HCT116 (cell line): ENCODE results near the gene CRADD. TPM values are rescaled to one million over a fixed set of nuclear protein-coding genes. Genes with fewer than 3 reads are reported as not detected.
"Not testable (repeated sequence)": the region's sequence is repeated elsewhere in the genome, so short reads cannot be mapped to it uniquely, and the experiment has no call there.

Source experiments
- ATAC-seq: fragments of 200-7000 bp; cut with Tn5 transposase; 2 replicates; pipeline ENCODE4 v1.9.1; 2020; ENCODE audit warnings: mild to moderate bottlenecking, moderate library complexity
- BruUV-seq: library from RNA; stranded (reverse); fragments of 400-500 nt; replicated peaks from 2 replicates; lab custom pipeline; 2021; lab: Mats Ljungman, UMichigan
- CTCF ChIA-PET: fragments of 300-600 bp; sonication (Branson Sonifier 250); formaldehyde crosslinking; loops from one replicate; lab custom pipeline; 2021; ENCODE audit warnings: antibody characterized with exemption; lab: Charles Lee
- POLR2A ChIA-PET: fragments of 300-600, 350-600 bp; sonication (Branson Sonifier 250); formaldehyde crosslinking; loops from one replicate; lab custom pipeline; 2021; ENCODE audit warnings: antibody characterized with exemption; lab: Charles Lee
- RAD21 ChIA-PET, 2 experiments: fragments of 300-600 bp; sonication (Branson Sonifier 250); formaldehyde crosslinking; loops; one replicate each; lab custom pipeline; 2023; ENCODE audit warnings: low total read pairs in 2 of 2; ENCODE audit not compliant: uncharacterized antibody in 2 of 2, unreplicated experiment in 2 of 2, low non-redundant PET in 1 of 2; lab: Charles Lee
- DNase-seq: peaks from one replicate; pipeline ENCODE4 v3.0.0-alpha.2; 2010; ENCODE audit warnings: low read depth, low spot score
- H2AFZ ChIP-seq: fragments of 200-600 bp; shearing (Covaris generic), sonication (generic); 2 replicates; pipeline ENCODE4 v1.6.1; 2017; ENCODE audit warnings: low read depth, mixed run types, mixed read lengths, antibody characterized with exemption, low read length; ENCODE audit not compliant: poor library complexity, severe bottlenecking
- H3K27ac ChIP-seq: 2 replicates; pipeline ENCODE4 v1.5.1; 2012; ENCODE audit warnings: low read depth, low read length
- H3K27me3 ChIP-seq: fragments of 200-600 bp; sonication (generic); 2 replicates; pipeline ENCODE4 v1.6.1; 2016; ENCODE audit warnings: mixed run types, low read length, mixed read lengths; ENCODE audit not compliant: insufficient read depth
- H3K36me3 ChIP-seq, 2 experiments: fragments of 200-500 bp in 1 of 2; fragments of 200-600 bp in 1 of 2; sonication (Bioruptor generic) in 1 of 2; sonication (generic) in 1 of 2; 2 replicates each; pipeline versions ENCODE4 v1.5.1 to v1.6.1; 2014 to 2016; ENCODE audit warnings: low read length in 2 of 2, inconsistent platforms in 1 of 2, mixed read lengths in 1 of 2, mixed run types in 1 of 2; ENCODE audit not compliant: insufficient read depth in 2 of 2, control insufficient read depth in 1 of 2
- H3K4me1 ChIP-seq, 2 experiments: fragments of 200-600 bp in 1 of 2; sonication (generic) in 1 of 2; 2 replicates each; pipeline versions ENCODE4 v1.5.1 to v1.6.1; 2012 to 2017; ENCODE audit warnings: low read length in 2 of 2, inconsistent platforms in 1 of 2, mild to moderate bottlenecking in 1 of 2, mixed read lengths in 1 of 2, mixed run types in 1 of 2, moderate library complexity in 1 of 2; ENCODE audit not compliant: insufficient read depth in 2 of 2, control insufficient read depth in 1 of 2
- H3K4me2 ChIP-seq: fragments of 200-600 bp; sonication (generic); 2 replicates; pipeline ENCODE4 v1.6.1; 2017; ENCODE audit warnings: mixed run types, low read length, mixed read lengths
- H3K4me3 ChIP-seq, 2 experiments: fragments of 200-600 bp in 1 of 2; sonication (generic) in 1 of 2; replicated peaks in 1 of 2; 2 replicates each; pipeline ENCODE4 v1.5.1; 2011 to 2016; ENCODE audit warnings: low read length in 2 of 2, control low read depth in 1 of 2, low read depth in 1 of 2, mild to moderate bottlenecking in 1 of 2, mixed read lengths in 1 of 2, mixed run types in 1 of 2
- H3K79me2 ChIP-seq: fragments of 200-600 bp; sonication (generic); 2 replicates; pipeline ENCODE4 v1.6.1; 2017; ENCODE audit warnings: mild to moderate bottlenecking, mixed run types, low read length, moderate library complexity, mixed read lengths; ENCODE audit not compliant: insufficient read depth
- H3K9ac ChIP-seq: fragments of 200-600 bp; sonication (generic); 2 replicates; pipeline ENCODE4 v1.6.1; 2016; ENCODE audit warnings: low read length, mixed read lengths
- H3K9me2 ChIP-seq: fragments of 200-600 bp; sonication (generic), shearing (Covaris generic); 2 replicates; pipeline ENCODE4 v1.6.1; 2017; ENCODE audit warnings: mixed run types, mild to moderate bottlenecking, moderate library complexity; ENCODE audit not compliant: insufficient read depth
- H3K9me3 ChIP-seq, 2 experiments: fragments of 200-500 bp in 1 of 2; fragments of 200-600 bp in 1 of 2; sonication (Bioruptor generic) in 1 of 2; sonication (generic) in 1 of 2; 2 replicates each; pipeline ENCODE4 v1.6.1; 2014 to 2017; ENCODE audit warnings: low read length in 2 of 2, mixed read lengths in 2 of 2, inconsistent platforms in 1 of 2, low read depth in 1 of 2, mild to moderate bottlenecking in 1 of 2, mixed run types in 1 of 2, moderate library complexity in 1 of 2; ENCODE audit not compliant: control insufficient read depth in 1 of 2, insufficient read depth in 1 of 2
- H4K20me1 ChIP-seq: fragments of 200-600 bp; sonication (generic), shearing (Covaris generic); 2 replicates; pipeline ENCODE4 v1.6.1; 2017; ENCODE audit warnings: mixed run types, mild to moderate bottlenecking, moderate library complexity; ENCODE audit not compliant: insufficient read depth
- CBX3 ChIP-seq: IDR thresholded peaks from 2 replicates; pipeline ENCODE4 v1.6.1; 2012; ENCODE audit warnings: low read depth
- EZH2phosphoT487 ChIP-seq: fragments of 200-600 bp; IDR thresholded peaks from 2 replicates; pipeline ENCODE4 v1.6.1; 2018; ENCODE audit warnings: antibody characterized with exemption, borderline replicate concordance
- POLR2A ChIP-seq: IDR thresholded peaks from 2 replicates; pipeline ENCODE4 v1.7.0; 2011; ENCODE audit warnings: borderline replicate concordance; ENCODE audit not compliant: insufficient read depth, insufficient read length; ENCODE audit errors: extremely low read depth
- POLR2AphosphoS5 ChIP-seq: IDR thresholded peaks from 2 replicates; pipeline ENCODE4 v1.6.1; 2011; ENCODE audit warnings: mild to moderate bottlenecking, low read depth, low read length, moderate library complexity
- SIN3A ChIP-seq: IDR thresholded peaks from 2 replicates; pipeline ENCODE4 v1.6.1; 2012; ENCODE audit warnings: low read depth
- SRF ChIP-seq: IDR thresholded peaks from 2 replicates; pipeline ENCODE4 v1.6.1; 2012; ENCODE audit warnings: low read depth
- YY1 ChIP-seq: IDR thresholded peaks from 2 replicates; pipeline ENCODE4 v1.6.1; 2011; ENCODE audit warnings: low read length, low read depth, moderate library complexity, mild to moderate bottlenecking; ENCODE audit not compliant: insufficient replicate concordance; ENCODE audit errors: extremely low read depth
- ZFX ChIP-seq: fragments of 450-650 bp; IDR thresholded peaks from 2 replicates; pipeline ENCODE4 v1.6.1; 2017
- intact Hi-C: fragments of 100-400 bp; cut with micrococcal nuclease; formaldehyde crosslinking; loops from 2 replicates; pipeline ENCODE4 v1.10.0; 2022
- total RNA-seq: library from RNA; stranded (reverse); gene quantifications from one replicate; pipeline ENCODE4 v1.2.1, GENCODE V29; 2021; ENCODE audit not compliant: unreplicated experiment
- TF ChIP-seq, protein P1 (sequence below): IDR thresholded peaks from 2 replicates; pipeline ENCODE4 v1.6.1; 2012

Gene CRADD
- total RNA-seq, 1 experiment from 2014 or later: 12.2 TPM

DNA sequence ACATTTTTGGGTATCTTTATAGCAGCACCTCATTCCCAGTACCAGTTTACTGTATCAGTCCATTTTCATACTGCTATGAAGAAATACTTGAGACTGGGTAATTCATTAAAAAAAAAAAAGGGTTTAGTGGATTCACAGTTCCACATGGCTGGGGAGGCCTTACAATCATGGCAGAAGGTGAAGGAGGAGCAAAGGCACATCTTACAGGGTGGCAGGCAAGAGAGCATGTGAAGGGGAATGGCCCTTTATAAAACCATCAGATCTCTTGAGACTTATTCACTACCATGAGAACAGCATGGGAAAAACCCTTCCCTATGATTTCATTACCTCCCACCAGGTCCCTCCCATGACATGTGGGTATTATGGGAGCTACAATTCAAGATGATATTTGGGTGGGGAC is 77.7 kb downstream of the CRADD start:
- H3K9ac ChIP-seq, H3K36me3 ChIP-seq, H3K9me2 ChIP-seq, H4K20me1 ChIP-seq, H3K79me2 ChIP-seq, RAD21 ChIA-PET, H3K9me3 ChIP-seq, H3K4me1 ChIP-seq, H3K4me3 ChIP-seq, H3K27ac ChIP-seq, H3K4me2 ChIP-seq, DNase-seq, H3K27me3 ChIP-seq, ATAC-seq, POLR2A ChIA-PET, H2AFZ ChIP-seq, BruUV-seq, CTCF ChIA-PET, intact Hi-C loops: not testable (repeated sequence)

DNA sequence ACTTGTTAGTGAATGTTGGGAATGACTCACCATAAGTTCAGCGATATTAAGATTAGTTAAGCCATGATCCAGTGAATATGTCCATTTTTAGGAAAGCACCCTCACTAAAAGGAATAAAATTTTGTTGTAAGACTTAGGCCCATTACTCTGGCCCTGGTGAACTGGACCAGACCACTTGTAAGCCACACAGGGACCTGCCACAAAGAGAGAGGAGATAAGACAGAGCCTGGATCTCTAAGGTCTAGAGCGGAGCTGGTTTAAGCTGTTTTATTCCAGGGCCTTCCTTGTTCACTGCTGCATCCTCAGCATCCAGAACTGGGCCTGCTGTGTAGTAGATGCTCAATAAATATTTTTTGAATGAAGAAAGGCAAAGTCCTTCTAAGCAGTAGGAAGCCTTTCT is 79.1 kb downstream of the CRADD start:
- no peak overlapping the region for H3K9ac ChIP-seq
- H3K36me3 ChIP-seq: no peaks in the 10 kb centered on the region
- H3K4me3 ChIP-seq: no peak overlapping the region
- H4K20me1 ChIP-seq: no peaks in the 10 kb centered on the region
- POLR2A ChIA-PET: no interaction called here
- DNase-seq (no peak), ATAC-seq (no peak)
- intact Hi-C loops: no loop called here
- H3K9me2 ChIP-seq: no peaks in the 10 kb centered on the region
- H2AFZ ChIP-seq: no peak overlapping the region
- no peak for TF ChIP-seq EZH2phosphoT487
- TF ChIP-seq POLR2A: no peak
- no peak for TF ChIP-seq SIN3A
- TF ChIP-seq ZFX: no peak
- TF ChIP-seq YY1: no peak
- TF ChIP-seq CBX3: no peak
- no peak for TF ChIP-seq POLR2AphosphoS5
- TF ChIP-seq, protein P1, sequence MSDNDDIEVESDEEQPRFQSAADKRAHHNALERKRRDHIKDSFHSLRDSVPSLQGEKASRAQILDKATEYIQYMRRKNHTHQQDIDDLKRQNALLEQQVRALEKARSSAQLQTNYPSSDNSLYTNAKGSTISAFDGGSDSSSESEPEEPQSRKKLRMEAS: no peak
- TF ChIP-seq SRF: no peak
- TF ChIP-seq, all 23 proteins: peak for 0
- Histone ChIP-seq H3K27ac (no peak overlapping the region), H3K79me2 (no peaks in the 10 kb centered on the region), H3K4me2 (no peak overlapping the region), H3K27me3 (no peaks in the 10 kb centered on the region), H3K4me1 (peaks cover 2 to 14% of the 10 kb centered on the region in 2 experiments; a peak in 2 of 4 replicates), H3K9me3 (peaks cover 0 to 4% of the 10 kb centered on the region in 2 experiments; a peak in 1 of 4 replicates)
- RAD21 ChIA-PET: no interaction called here
- CTCF ChIA-PET: no interaction called here
- no TSS peak for BruUV-seq
